ENCODE results near the gene WNT3A.

GRCh38 chr1:228077565-228078330 is 71.0 kb downstream of the WNT3A start:
- TF ChIP-seq GATA2 (CRISPR knock-in tag; IDR thresholded peaks at IDR 0.05): no peak
- no peak for TF ChIP-seq TEAD4 (IDR thresholded peaks at IDR 0.05; ENCODE audit: borderline replicate concordance, insufficient read depth)
- no peak for TF ChIP-seq MAX (IDR thresholded peaks at IDR 0.05; ENCODE audit: low read depth)
- no peak for TF ChIP-seq REST (IDR thresholded peaks at IDR 0.05; ENCODE audit: low read depth, low read length)
- TF ChIP-seq SMC3 (IDR thresholded peaks at IDR 0.05; ENCODE audit: low read depth, low read length): no peak
- TF ChIP-seq MXI1 (IDR thresholded peaks at IDR 0.05; ENCODE audit: low read depth, low read length): no peak
- TF ChIP-seq POLR2AphosphoS5 (IDR thresholded peaks at IDR 0.05; ENCODE audit: low read depth, low read length): no peak
- no peak for TF ChIP-seq RFX5 (IDR thresholded peaks at IDR 0.05; ENCODE audit: low read length)
- no peak for TF ChIP-seq RXRA (IDR thresholded peaks at IDR 0.05; ENCODE audit: borderline replicate concordance, low read depth)
- TF ChIP-seq CTCF (IDR thresholded peaks at IDR 0.05): no peak

Measured in SK-N-SH (cell line).